Prostate gland (tissue), 2 donors: ENCODE measurements around the gene COL11A2. TPM values are rescaled to one million over a fixed set of nuclear protein-coding genes. Genes with fewer than 3 reads are reported as not detected.

Experiments used
- DNase-seq: peaks from one replicate; pipeline ENCODE4 v3.0.0-alpha.2; 2019; ENCODE audit warnings: low spot score
- H3K27ac ChIP-seq, 2 donors: fragments of 200-600 bp; sonication (generic); 2 replicates each; pipeline ENCODE4 v1.5.1; 2017 to 2019
- H3K27me3 ChIP-seq: fragments of 200-600 bp; sonication (generic); replicated peaks from 2 replicates; pipeline ENCODE4 v1.5.1; 2019; ENCODE audit not compliant: insufficient read depth
- H3K36me3 ChIP-seq, 2 donors: fragments of 200-600 bp; sonication (generic); 1 replicate in 1 of 2; 2 replicates in 1 of 2; pipeline versions ENCODE4 v1.5.1 to v1.8.1; 2017 to 2019
- H3K4me1 ChIP-seq: fragments of 200-600 bp; sonication (generic); replicated peaks from 2 replicates; pipeline ENCODE4 v1.5.1; 2019
- H3K4me3 ChIP-seq, 2 donors: fragments of 200-600 bp; sonication (generic); 2 replicates each; pipeline ENCODE4 v1.5.1; 2017 to 2019
- H3K9me3 ChIP-seq: fragments of 200-600 bp; sonication (generic); 2 replicates; pipeline ENCODE4 v1.5.1; 2017
- POLR2A ChIP-seq: fragments of 450-650 bp; IDR thresholded peaks from one replicate; pipeline ENCODE4 v1.6.1; 2016; ENCODE audit warnings: antibody characterized with exemption, mild to moderate bottlenecking
- POLR2AphosphoS5 ChIP-seq: sonication (generic); formaldehyde crosslinking; IDR thresholded peaks from one replicate; pipeline ENCODE4 v1.6.1; 2017; ENCODE audit warnings: antibody characterized with exemption
- WGBS: methylation state at CpG from one replicate; pipeline ENCODE4 v1.1.5; 2018; 5-methylcytosine and 5-hydroxymethylcytosine counted together
- intact Hi-C: fragments of 100-400 bp; cut with DNase I; formaldehyde crosslinking; loops from one replicate; pipeline ENCODE4 v1.14.2; 2022
- total RNA-seq, 2 donors: library from RNA; depleted of rRNA; stranded (reverse); fragments of >200 nt; gene quantifications; one replicate each; pipeline ENCODE4 v1.1.0, GENCODE V29; 2016
- TF ChIP-seq, protein P1 (sequence below), 4 experiments: fragments of 200-600 bp in 2 of 4; fragments of 450-650 bp in 2 of 4; sonication (generic) in 2 of 4; IDR thresholded peaks; 1 replicate in 3 of 4; 2 replicates in 1 of 4; pipeline ENCODE4 v1.5.1; 2016 to 2019; ENCODE audit warnings: antibody characterized with exemption in 4 of 4, mild to moderate bottlenecking in 2 of 4, moderate library complexity in 2 of 4

The COL11A2 gene
- total RNA-seq, 2 donors from 2014 or later = 0.91 to 3.6 TPM

DNA sequence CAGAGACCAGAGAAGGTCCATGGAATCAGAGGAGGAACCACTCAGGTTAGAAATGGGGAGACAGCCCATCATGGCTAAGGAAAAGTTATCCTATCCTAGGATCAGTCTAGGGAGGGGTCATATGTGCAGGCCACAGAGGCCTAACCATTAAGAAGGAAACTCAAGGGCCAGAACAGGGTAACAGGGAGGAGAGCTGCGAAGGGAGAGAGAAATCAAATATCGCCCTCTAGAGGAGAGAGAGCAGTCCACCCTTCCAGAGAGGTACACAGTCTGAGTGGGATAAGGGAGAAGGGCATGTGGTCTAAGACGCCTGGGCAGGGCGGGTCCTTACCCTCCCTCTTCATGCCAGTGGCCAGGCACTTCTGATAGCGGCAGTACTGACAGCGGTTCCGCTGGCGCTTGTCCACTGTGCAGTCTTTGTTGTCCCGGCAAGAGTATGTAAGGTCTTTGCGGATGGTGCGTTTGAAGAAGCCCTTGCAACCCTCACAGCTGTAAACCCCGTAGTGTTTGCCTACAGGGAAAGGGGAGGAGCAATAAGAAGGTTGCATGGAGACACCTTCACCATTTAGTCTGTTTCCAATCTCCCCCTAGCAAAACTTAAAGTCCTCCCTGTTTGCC lies 5.3 kb upstream of the COL11A2 start:
- intact Hi-C loops = loop anchor here (5.0 kb wide), 1 partner anchor 35 kb away; no protein-coding TSS in a partner anchor
- Histone ChIP-seq H3K9me3 (no peaks in the 10 kb centered on the region), H3K27ac (no peak overlapping the region), H3K27me3 (no peaks in the 10 kb centered on the region), H3K36me3 (peaks cover 0 to 12% of the 10 kb centered on the region in 2 donors), H3K4me1 (peaks cover 9% of the 10 kb centered on the region), H3K4me3 (no peak overlapping the region)
- WGBS = 24% methylated on average over 12 of the region's 12 CpGs
- DNase-seq = peak; percentile 36
- TF ChIP-seq POLR2AphosphoS5 (peak; percentile 34), POLR2A (no peak)
- TF ChIP-seq, protein P1, sequence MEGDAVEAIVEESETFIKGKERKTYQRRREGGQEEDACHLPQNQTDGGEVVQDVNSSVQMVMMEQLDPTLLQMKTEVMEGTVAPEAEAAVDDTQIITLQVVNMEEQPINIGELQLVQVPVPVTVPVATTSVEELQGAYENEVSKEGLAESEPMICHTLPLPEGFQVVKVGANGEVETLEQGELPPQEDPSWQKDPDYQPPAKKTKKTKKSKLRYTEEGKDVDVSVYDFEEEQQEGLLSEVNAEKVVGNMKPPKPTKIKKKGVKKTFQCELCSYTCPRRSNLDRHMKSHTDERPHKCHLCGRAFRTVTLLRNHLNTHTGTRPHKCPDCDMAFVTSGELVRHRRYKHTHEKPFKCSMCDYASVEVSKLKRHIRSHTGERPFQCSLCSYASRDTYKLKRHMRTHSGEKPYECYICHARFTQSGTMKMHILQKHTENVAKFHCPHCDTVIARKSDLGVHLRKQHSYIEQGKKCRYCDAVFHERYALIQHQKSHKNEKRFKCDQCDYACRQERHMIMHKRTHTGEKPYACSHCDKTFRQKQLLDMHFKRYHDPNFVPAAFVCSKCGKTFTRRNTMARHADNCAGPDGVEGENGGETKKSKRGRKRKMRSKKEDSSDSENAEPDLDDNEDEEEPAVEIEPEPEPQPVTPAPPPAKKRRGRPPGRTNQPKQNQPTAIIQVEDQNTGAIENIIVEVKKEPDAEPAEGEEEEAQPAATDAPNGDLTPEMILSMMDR (IDR thresholded peaks at IDR 0.05) = peak; percentile 11 to 63 (median 48)

GRCh38 chr6:33195304-33196165 lies 3.3 kb upstream of the COL11A2 start:
- peaks cover 0 to 11% of the 10 kb centered on the region in 2 donors for H3K36me3 ChIP-seq
- H3K27ac ChIP-seq = no peak overlapping the region
- WGBS = 81% methylated on average over 15 of the region's 15 CpGs
- intact Hi-C loops = loop anchor here (5.0 kb wide), 1 partner anchor 33 kb away; no protein-coding TSS in a partner anchor
- H3K4me1 ChIP-seq = peaks cover 7% of the 10 kb centered on the region
- TF ChIP-seq, protein P1 (IDR thresholded peaks at IDR 0.05) = no peak
- no peak for TF ChIP-seq POLR2A
- TF ChIP-seq POLR2AphosphoS5 = no peak
- no peaks in the 10 kb centered on the region for H3K27me3 ChIP-seq
- H3K9me3 ChIP-seq = no peaks in the 10 kb centered on the region
- H3K4me3 ChIP-seq = no peak overlapping the region
- DNase-seq = no peak

- TF ChIP-seq, protein P1 (IDR thresholded peaks at IDR 0.05) = no peak
- no peak for TF ChIP-seq POLR2A
- no peak for TF ChIP-seq POLR2AphosphoS5
- intact Hi-C loops = no loop called here
- no peak for DNase-seq
- Histone ChIP-seq H3K27ac (no peak overlapping the region), H3K9me3 (no peaks in the 10 kb centered on the region), H3K4me3 (no peak overlapping the region), H3K4me1 (peaks cover 7% of the 10 kb centered on the region), H3K27me3 (no peaks in the 10 kb centered on the region), H3K36me3 (peaks cover 0 to 11% of the 10 kb centered on the region in 2 donors)
- WGBS = 61% methylated on average over 8 of the region's 8 CpGs
Measured at GRCh38 chr6:33194431-33194979, 2.2 kb upstream of the COL11A2 start.

GRCh38 chr6:33193619-33194018 lies 1.4 kb upstream of the COL11A2 start:
- TF ChIP-seq POLR2AphosphoS5 (no peak), POLR2A (no peak)
- TF ChIP-seq, protein P1 (IDR thresholded peaks at IDR 0.05) = no peak
- H3K9me3 ChIP-seq = no peaks in the 10 kb centered on the region
- no peak for DNase-seq
- whole genome bisulfite sequencing = 54% methylated on average over 6 of the region's 6 CpGs
- peaks cover 7% of the 10 kb centered on the region for H3K4me1 ChIP-seq
- no peaks in the 10 kb centered on the region for H3K27me3 ChIP-seq
- intact Hi-C loops = no loop called here
- H3K27ac ChIP-seq = peak overlapping the region in 1 of 2 donors; percentile 8
- peaks cover 0 to 11% of the 10 kb centered on the region in 2 donors for H3K36me3 ChIP-seq
- no peak overlapping the region for H3K4me3 ChIP-seq
